ENCODE results near the gene SHB.
"Not testable (repeated sequence)": the region's sequence is repeated elsewhere in the genome, so short reads cannot be mapped to it uniquely, and the experiment has no call there.

SHB gene

GRCh38 chr9:37902131-37902530 lies 166.9 kb downstream of the SHB start:
- no peak for DNase-seq (ENCODE audit: extremely low spot score, insufficient read length, low read depth)
- no peak for FAIRE-seq

- no peak for FAIRE-seq
- no peak for DNase-seq (ENCODE audit: extremely low spot score, insufficient read length, low read depth)
Measured at GRCh38 chr9:37899041-37899440, 170.0 kb downstream of the SHB start.

- FAIRE-seq: no peak
- DNase-seq (ENCODE audit: extremely low spot score, insufficient read length, low read depth): no peak
Measured at GRCh38 chr9:37897665-37898064, 171.4 kb downstream of the SHB start.

- FAIRE-seq: no peak
Measured at GRCh38 chr9:37892063-37892462, 177.0 kb downstream of the SHB start.

GRCh38 chr9:37891042-37891441 lies 178.0 kb downstream of the SHB start:
- FAIRE-seq; DNase-seq (ENCODE audit: extremely low spot score, insufficient read length, low read depth): not testable (repeated sequence)

More at GRCh38 chr9:37892063-37892462, 177.0 kb downstream of the SHB start:
- no peak for DNase-seq (ENCODE audit: extremely low spot score, insufficient read length, low read depth)

GRCh38 chr9:37889536-37889935 lies 179.5 kb downstream of the SHB start:
- DNase-seq (ENCODE audit: extremely low spot score, insufficient read length, low read depth): no peak
- no peak for FAIRE-seq

- not testable (repeated sequence) for FAIRE-seq; DNase-seq (ENCODE audit: extremely low spot score, insufficient read length, low read depth)
Measured at GRCh38 chr9:37887977-37888583, 180.9 kb downstream of the SHB start.

GRCh38 chr9:37880916-37881479 lies 188.0 kb downstream of the SHB start:
- DNase-seq (ENCODE audit: extremely low spot score, insufficient read length, low read depth) (no peak), FAIRE-seq (no peak)

GRCh38 chr9:37876376-37876775 lies 192.7 kb downstream of the SHB start:
- DNase-seq (ENCODE audit: extremely low spot score, insufficient read length, low read depth) (no peak), FAIRE-seq (no peak)

- DNase-seq (ENCODE audit: extremely low spot score, insufficient read length, low read depth): no peak
- no peak for FAIRE-seq
Measured at GRCh38 chr9:37873955-37874354, 195.1 kb downstream of the SHB start.

GRCh38 chr9:37870799-37871176 lies 198.2 kb downstream of the SHB start:
- no peak for DNase-seq (ENCODE audit: extremely low spot score, insufficient read length, low read depth)
- FAIRE-seq: no peak

GRCh38 chr9:37870081-37870798 lies 198.8 kb downstream of the SHB start:
- FAIRE-seq: no peak
- no peak for DNase-seq (ENCODE audit: extremely low spot score, insufficient read length, low read depth)

Data from GM18507 (cell line).